GM21825 (cell line): ENCODE measurements around the gene SALL3.

Experiments used
- ATAC-seq: cut with Tn5 transposase; IDR thresholded peaks from one replicate; pipeline ENCODE4 v1.9.1; 2021; ENCODE audit warnings: mild to moderate bottlenecking, moderate library complexity; ENCODE audit not compliant: unreplicated experiment

SALL3 gene

DNA sequence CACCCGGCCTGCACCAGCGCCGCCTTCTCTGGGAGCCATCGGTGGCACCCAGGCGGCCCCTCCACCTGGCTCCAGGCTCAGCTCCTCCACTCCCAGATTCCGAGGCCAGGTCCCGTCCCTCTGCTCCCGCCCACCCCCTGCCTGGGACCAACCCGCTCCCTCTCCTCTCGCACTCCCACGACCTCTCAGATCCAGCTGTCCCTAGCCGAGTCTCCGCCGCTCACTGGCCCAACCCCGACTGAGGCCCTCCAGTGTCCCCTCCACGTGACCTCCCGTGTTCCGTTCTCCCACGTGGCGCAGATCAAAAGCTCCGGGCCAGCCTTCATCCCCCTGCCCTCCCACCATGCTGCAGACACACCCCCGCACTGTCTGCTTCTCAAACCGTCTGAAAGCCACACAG lies 14.4 kb upstream of the SALL3 start:
- no peak for ATAC-seq

DNA sequence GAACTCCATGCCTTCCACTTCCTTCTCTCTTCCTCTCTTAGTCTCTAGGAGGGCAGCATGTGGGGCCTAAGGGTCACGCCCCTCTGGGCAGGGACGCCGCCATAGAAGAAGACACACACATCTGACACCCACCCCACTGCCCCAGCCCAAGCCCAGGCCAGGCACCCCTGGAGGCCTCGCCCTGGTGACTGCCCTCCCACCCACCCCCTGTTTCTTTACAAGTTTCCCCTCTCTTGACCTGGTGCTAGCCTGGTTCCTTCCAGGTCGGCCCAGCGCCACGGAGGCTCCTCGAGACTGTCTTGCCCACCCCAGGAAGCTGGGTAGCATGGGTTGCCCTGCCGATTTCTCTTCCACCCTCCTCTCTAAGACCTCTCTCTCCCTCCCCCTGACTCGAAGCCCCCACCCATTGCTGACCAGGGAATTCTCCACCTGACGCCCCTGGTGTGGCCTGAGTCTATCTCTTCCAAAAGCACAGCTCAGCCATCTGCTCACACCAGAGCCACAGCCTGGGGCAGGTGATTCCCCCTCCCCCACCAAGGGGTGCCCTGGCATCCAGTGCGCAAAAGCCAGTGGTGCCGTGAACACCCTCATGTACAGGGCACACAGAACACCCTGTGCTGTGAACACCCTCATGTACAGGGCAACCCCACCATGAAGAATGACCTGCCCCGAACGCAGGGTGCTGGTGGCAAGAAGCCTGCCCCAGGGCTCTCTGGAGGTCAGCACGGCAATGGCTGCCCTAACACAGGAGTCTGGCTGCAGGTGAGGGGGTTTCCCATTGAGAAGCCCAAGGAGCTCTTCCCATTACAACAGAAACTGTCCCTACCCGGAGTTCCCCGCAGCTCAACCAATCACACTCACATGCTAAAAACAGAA lies 13.5 kb upstream of the SALL3 start:
- ATAC-seq: no peak

DNA sequence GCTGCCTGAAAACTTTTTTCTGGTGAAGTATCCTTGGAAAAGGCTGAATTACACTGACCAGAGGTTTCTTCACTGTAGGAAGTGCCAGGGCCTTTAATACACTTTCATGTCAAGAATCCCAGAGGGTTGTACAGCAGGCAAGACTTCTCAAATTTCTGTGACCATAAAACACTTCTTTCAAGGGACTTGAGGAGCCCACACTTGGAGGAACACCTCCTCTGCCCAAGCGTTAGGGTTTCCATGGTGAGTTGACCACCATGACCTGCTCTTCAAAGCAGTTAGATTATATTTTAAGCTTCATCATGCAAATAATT lies 12.9 kb upstream of the SALL3 start:
- no peak for ATAC-seq

DNA sequence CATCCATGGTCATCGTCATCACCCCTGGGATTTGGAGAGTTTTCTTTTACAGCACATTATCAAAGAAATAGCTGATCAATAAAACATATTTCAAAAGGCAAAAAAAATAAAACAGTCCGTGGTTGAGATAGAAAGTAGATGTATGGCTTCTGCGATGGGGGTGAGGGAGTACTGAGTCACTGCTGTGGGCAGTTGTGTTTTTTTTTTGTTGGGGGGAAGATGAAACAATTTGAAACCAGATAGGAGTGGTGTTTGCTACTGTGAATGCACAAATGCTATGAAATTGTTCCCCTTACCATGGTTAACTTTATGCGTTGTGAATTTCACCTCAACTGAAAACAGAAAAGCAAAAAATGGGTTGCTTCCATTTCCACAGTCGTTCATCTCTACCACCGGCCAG lies 11.9 kb upstream of the SALL3 start:
- no peak for ATAC-seq

DNA sequence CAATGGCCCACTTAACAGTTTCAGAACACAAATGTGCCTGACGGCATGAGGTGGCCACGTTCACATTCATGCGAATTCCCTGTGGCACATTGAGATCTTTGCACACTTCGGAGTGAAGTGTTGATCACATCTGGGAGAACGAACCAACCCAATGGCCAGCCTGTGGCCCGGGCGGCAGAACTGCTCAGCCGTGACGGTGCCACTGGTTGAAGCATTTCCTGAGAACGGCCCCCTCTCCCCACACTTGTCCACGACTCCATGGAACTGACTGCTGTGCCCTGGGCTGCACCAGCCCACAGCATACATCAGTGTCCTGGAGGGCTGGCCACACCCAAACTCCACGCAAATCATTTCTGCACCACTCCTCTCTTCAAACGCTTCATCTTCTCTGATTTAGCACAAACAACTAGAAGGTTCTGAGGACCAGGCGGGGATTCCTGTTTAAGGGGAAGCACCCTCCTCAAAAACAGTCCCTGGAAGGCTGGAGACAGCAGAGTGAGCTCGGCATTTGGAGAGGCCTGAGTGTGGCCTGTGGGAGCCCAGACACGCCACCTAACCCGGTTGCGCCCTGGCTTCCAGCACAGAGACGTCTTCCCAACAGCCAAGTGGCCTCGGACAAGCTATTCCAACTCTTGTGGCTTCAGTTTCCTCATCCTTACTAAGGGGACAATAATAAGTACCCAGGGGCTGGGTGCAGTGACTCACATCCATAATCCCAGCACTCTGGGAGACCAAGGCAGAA lies 9.9 kb upstream of the SALL3 start:
- no peak for ATAC-seq

DNA sequence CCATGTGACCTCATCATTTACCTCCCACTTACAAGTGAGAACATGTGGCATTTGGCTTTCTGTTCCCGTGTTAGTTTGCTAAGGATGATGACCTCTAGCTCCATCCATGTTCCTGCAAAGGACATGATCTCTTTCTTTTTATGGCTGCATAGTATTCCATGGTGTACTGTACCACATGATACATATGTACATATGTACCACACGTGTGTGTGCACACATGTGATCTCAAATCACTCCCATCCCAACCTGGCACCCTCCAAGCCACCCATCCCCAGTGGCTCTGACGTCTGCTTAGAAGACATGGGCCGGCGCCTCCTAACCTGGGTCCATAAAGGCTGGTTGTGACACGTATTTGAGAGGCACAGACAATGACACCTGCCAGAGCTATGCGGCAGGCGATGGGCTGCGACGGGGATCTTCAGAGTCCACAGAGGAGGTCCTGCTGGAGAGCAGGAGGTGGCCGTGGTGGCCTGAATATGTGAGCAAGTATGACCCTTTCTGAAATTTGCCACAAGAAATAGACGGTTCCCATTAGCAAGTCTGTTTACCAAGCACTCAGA lies 8.8 kb upstream of the SALL3 start:
- no peak for ATAC-seq

DNA sequence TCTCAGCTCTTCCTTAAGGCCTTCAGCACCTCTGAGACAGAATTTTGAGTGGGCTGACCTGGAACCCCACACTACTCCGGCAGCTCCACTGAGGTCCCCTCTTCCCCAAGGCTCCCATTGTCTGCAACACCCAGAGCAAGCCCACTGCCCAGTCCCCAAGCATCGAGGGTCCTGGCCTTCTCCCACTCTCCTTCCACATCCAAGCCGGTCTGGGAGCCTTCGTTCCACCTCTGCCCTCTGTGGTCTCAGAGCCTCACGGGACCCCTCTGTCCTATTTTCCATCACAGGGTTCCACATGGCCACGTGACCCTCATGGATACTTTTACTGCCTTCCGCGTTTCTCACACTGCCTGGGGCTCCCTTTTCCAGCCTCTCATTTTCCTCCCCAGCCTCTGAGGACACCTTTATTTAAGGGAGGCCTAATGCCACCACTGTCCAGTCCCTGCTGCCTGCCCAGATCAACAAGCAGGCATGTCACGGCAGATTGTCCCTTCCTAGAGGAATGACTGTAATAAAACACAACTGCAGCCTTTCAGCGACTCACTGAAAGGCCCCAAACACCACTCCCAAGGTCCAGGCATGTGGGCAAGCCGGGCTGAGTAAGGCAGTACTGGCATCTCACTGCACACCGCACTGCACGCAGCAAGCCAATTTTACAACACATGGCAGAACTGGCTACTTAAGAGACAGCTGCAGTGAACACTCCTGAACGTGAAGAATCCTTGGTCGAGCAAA lies 7.9 kb upstream of the SALL3 start:
- no peak for ATAC-seq

DNA sequence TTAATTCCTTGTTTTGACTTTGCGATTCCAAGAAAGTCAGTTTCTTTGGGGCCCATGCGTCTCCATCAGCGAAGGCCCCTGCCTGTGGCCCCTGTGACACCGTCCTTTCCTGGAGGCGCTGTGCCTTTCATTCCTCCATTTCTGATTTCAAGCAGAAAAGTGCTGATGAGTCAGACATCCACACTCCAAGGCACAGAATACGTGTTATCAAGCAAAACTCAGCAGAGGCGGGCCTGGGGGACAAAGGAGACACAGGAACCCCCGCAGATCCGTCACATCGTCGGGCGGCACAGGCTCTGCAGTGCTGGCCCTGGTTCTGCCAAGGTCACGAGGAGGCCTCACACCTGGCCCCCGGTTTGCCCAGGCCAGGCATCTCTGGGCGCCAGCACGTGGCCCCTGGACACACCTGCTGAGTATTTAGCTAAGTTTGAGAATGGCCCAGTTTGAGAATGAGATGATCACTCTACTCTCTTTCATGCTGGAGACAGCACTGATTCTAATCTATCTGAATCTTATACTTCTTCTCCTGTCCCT lies 7.2 kb upstream of the SALL3 start:
- no peak for ATAC-seq

DNA sequence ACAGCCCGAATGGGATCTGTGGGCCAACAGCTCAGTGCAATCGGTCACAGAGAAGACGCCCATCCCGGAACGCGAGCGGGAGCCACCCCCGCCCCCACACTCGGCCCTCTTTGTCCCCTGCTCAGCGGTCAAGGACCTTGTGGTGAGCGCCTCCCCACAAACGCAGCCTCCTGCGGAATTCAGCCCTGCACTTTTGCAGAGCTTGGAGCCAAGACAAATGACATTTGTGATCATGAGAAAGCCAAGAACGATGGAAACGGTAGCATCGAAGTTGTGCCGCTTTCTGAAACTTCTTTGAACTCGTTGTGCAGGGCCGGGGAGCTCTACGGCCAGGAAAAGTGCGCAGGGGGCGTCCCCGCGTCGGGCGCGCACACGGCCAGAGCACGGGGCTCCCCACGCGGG lies 6.7 kb upstream of the SALL3 start:
- ATAC-seq: no peak

DNA sequence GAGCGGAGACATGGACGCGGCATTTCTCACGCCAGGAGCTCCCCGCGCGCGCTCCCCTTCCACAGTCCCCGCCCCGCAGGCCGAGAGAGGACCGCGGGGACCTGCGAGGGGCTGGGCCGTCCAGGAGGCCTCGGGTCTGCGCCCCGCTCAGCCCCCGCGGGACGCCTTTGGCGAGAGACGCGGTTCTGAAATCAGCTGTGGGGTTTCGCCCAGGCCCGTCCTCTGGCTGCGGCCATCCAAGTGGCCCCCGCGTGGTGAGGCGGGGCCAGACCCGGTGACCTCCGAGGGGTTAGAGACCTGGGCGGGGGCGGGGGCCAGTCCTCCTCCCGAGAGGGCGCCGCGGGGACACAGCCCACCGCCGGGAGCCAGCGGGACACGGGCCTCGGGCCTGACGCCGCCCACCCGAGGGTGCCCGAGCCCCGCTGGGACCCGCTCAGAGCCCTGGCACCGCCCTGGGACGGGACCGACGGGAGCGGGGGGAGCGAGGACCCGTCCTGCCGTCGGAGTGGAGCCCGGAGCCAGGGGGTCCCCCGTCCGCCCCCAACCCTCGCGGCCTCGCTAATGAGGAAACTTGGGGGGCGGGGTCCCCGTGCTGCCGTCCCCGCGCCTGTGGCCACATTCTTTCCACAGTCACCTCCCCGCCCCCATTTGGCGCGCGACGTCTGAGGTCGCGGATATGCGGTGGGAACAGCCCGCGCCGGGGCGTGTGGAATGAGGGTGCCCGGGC lies 6.1 kb upstream of the SALL3 start:
- no peak for ATAC-seq

DNA sequence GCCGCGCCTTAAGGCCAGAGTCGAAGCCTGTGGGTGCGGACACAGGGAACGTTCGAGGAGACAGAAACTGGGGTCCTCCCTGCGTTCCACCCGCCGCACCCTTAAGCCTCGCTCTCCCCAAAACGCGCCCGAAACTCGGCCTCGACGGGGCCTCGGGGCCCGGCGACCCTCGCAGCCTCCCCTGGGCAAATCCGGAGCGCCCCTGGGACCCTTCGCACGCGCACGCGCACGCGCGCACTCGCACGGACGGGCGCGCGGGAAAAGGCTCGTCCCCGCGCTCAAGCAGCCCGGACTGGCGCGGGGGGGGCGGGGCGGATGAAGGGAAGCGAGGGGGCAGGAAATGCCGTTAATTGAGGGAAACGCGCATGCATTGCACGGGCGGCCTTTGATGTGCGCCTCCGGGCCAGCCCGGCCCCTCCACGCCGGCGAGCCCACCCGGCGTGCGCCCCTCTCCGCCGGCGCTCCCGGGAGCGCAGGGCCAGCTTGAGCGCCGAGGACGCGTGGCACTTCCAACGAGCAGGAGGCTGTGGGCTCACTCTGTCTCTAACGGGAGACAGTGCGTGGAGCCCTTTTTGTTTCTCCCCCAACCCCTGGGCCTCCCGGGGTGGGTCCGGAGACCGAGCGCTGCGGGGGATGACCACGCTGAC lies 5.4 kb upstream of the SALL3 start:
- no peak for ATAC-seq

DNA sequence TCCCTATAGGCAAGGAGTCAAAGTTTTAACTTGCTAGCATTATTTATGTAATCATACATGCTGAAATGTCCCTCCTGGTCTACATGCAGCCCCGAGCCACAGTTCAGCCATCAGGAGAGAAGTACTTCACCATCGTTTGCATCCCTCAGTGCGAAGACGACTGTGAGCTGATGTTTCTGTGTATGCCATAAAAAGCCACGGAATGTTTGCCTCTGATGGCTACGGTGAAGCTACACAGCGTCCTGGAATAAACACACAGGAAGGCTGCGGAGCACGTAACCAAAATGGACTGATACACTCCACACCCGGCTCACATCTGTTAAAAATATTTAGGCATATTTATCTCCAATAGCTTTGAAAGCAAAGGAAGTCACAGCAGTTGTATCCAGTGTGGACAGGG lies 4.3 kb upstream of the SALL3 start:
- ATAC-seq: no peak

DNA sequence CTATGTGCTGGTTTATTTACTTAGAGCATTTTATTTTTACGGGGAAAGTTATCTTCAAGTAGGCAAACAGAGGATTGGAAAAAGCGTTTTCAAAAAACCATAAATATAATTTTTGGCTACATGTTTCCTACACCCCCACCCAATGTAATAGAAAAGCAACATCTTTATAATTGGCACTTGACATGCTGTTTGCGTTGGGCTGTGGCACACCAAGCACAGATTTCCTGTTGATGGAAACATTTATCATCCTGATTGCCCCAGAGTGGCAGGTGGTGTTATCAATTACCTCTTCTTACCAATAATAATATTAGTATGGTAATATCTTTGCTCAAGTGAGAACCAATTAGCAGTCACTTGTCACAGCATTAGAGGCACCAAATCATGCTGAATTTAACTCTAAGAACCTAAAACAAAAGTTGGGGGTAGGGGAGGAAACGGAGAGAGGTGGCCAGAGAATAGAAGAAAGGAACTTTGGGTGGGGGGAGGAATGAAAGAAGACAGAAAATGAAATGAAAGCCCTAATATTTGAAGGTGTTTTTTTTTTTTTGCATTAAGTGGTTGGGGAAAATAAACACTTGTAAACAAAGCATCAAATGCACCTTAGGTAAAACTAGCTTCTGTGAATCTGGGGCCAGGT lies 3.8 kb upstream of the SALL3 start:
- ATAC-seq: no peak

DNA sequence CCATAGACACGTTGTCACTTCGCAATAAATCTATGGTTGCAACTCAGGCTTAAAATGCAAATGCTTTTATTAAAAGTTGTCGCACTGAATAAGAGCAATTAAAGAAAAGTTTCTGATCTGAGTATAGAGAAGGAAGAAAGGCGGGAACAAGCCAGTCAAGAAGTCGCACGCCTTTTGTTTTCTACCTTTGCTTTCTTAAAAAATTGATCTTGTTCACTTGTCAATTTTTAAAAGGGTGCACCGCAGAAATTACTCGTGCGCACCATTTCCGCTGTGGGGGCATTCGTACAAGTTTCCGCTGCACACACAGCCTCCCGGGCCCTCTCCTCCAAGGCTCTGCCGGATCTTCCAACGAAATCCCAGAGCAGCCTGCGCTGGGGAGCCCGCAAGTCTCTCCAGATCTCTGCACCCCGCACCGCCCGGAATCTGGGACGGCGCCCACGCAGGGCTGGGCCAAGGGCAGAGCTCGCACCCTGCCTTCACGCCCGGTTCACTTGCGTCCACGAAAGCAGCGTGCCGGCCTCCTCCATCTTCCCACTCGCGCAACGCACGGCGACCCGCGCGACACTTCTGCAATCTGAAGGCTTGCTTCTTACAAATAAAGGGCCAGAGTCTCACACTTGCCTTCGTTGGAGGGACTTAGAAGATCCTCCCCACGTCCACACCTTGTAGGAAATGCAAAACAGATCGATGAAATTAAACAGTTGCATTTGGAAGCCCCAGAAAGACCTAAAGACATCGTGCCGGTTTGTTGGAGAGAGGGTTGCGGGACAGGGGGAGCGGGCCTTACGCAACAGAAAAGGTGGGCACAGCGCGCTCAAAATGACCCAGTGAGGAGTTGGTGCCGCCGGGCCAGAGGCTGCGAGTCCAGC lies 2.6 kb upstream of the SALL3 start:
- no peak for ATAC-seq

DNA sequence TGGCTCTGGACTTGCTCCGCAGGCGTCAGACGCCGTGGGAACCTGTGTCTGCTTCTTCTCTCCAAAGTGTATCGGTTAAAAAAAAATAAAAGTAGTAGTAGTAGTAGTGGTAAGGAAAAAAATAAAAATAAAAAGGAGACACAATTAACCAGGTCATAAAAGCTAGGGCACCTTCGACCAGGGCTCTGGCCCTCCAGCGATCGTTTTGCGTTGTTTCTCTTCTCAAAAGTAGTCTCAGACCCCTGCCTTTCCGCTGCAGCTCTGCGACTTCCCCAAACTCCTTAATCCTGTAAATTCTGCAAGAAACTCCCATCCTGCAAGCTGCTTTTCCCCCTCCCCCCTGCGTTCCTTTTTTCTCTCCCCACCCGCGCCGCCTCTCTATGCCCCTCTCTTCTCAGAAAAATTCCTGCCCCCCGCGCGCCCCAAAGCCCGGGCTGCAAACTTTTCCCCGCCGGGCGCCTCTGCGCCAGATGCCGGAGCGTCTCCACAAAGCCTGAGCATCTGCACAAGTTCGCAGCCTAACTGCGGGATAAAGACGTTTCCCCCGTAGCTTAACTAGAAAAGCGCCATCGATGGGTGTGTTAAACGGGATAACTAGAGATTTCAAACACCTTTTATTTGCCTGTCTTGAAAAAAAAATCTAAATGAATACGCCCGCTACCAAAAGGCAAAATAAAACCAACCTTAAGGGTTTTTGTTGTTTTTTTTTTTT lies 1.8 kb upstream of the SALL3 start:
- ATAC-seq: no peak

DNA sequence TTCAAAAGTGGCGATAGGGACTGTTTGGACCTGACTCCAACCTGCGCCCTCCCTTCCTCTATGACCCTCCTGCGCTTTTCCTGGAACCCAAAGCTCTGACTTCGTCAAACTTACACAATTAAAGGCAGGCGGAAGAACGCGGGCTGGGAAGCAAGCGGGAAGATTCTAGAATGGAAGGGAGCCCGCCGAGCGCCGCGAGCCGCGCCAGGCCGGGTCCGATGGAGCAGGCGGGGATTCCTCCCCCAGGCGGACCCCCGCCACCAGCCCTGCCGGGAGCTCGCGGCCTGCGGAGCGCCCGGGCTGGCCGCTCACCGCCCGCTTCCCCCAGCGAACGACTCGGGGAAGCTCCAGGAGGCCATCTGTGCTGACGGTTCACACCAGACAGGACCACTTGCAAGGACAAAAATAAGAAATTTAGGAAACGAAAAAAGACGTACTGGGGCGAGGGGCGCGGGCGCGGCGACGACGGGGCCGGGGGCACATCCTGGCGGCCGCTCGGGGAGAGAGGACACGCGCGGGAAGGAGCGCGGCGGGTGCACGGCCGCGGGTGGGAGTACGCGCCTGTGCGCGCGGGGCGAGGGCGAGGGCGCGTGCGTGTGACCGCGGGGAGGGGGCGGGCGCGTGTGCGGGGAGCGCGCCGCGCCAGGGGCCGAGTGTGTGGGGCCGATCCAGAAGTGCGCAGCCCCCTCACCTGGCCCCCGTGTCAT lies 1.1 kb upstream of the SALL3 start:
- ATAC-seq: no peak

DNA sequence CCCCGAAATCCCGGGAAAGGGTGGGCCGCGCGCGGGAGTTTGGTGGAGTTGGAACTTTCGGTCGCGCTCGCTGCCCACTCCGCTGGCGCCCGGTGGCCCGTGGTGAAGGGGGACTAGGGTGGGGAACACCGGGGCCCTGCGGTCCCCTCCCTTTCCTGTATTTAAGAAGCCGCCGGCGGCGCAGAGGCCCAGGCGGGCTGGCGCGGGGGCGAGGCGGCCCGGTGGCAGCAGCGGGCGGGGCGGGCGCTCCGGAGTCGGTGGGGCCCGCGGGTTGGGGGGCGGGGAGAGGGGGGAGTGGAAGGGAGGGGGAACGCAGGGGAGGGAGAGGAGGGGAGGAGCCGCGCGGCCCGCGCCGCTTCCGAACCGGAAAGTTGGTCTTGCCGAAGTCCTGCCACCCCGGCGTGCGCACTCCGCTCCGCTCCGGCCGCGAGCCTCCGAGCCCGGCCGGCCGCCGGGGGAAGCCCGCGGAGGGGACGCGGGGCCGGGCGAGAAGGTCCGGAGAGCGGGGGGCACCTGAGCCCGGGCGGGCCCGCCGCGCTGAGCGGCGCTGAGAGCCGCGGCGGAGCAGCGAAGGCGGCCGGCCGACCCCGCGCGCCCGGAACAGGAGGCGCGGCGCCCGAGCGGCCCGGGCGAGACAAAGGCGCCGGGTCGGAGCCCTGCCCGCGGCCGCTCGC lies 425 bp upstream of the SALL3 start:
- no peak for ATAC-seq
